ENCODE measurements around the gene TFAP2E.

Gene TFAP2E

DNA sequence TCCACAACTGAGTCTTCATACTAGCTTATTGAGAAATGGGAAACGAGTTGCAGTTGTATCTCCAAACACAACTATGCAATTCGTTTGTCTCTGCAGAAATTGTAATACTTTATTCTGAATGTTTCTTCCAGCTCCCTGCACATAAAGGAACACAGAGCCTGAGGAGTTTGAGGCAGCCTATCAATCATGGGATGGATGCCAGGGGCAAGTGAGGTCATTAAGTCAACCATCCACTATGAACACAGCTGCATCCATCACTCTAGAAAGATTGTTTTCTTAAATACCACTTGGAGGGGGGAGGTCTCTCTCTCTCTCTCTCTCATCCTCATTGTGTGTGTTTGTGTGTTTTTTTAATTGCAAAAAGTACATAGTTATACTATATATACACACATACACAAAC, 71.1 kb downstream of the TFAP2E start:
- DNase-seq (ENCODE audit: low spot score), result no peak

Data from NAMALWA (cell line).